ENCODE data around the gene CCDC167.

CCDC167 gene

GRCh38 chr6:37442416-37443215, 57.1 kb downstream of the CCDC167 start:
- H3K4me3 ChIP-seq (replicated peaks; ENCODE audit: insufficient read depth, low read length) = no peak overlapping the region
- TF ChIP-seq REST (IDR thresholded peaks at IDR 0.05; ENCODE audit: insufficient replicate concordance, low read depth) (no peak), GABPA (IDR thresholded peaks at IDR 0.05; ENCODE audit: low read depth) (no peak), POLR2AphosphoS5 (IDR thresholded peaks at IDR 0.05; ENCODE audit: low read depth) (no peak), SPI1 (IDR thresholded peaks at IDR 0.05; ENCODE audit: borderline replicate concordance, low read depth) (no peak), CTCF (IDR thresholded peaks at IDR 0.05; ENCODE audit: insufficient read depth, low read length) (no peak)

GRCh38 chr6:37441651-37442050, 58.0 kb downstream of the CCDC167 start:
- TF ChIP-seq GABPA (IDR thresholded peaks at IDR 0.05; ENCODE audit: low read depth) = no peak
- no peak for TF ChIP-seq REST (IDR thresholded peaks at IDR 0.05; ENCODE audit: insufficient replicate concordance, low read depth)
- no peak for TF ChIP-seq SPI1 (IDR thresholded peaks at IDR 0.05; ENCODE audit: borderline replicate concordance, low read depth)
- TF ChIP-seq CTCF (IDR thresholded peaks at IDR 0.05; ENCODE audit: insufficient read depth, low read length) = no peak
- no peak for TF ChIP-seq POLR2AphosphoS5 (IDR thresholded peaks at IDR 0.05; ENCODE audit: low read depth)
- H3K27me3 ChIP-seq (ENCODE audit: insufficient read depth, poor library complexity, severe bottlenecking) = no peaks in the 10 kb centered on the region
- H3K27ac ChIP-seq (replicated peaks) = no peak overlapping the region
- no peak for DNase-seq (ENCODE audit: low read depth in 1 of 2, low spot score in 1 of 2)
- no peak overlapping the region for H3K4me3 ChIP-seq (replicated peaks; ENCODE audit: insufficient read depth, low read length)

More at GRCh38 chr6:37442416-37443215, 57.1 kb downstream of the CCDC167 start:
- DNase-seq (ENCODE audit: low read depth in 1 of 2, low spot score in 1 of 2) = no peak
- no peak overlapping the region for H3K27ac ChIP-seq (replicated peaks)
- H3K27me3 ChIP-seq (ENCODE audit: insufficient read depth, poor library complexity, severe bottlenecking) = no peaks in the 10 kb centered on the region

- TF ChIP-seq POLR2AphosphoS5 (IDR thresholded peaks at IDR 0.05; ENCODE audit: low read depth) = no peak
- no peak for TF ChIP-seq SPI1 (IDR thresholded peaks at IDR 0.05; ENCODE audit: borderline replicate concordance, low read depth)
- no peak for TF ChIP-seq GABPA (IDR thresholded peaks at IDR 0.05; ENCODE audit: low read depth)
- no peak for TF ChIP-seq REST (IDR thresholded peaks at IDR 0.05; ENCODE audit: insufficient replicate concordance, low read depth)
- no peak for TF ChIP-seq CTCF (IDR thresholded peaks at IDR 0.05; ENCODE audit: insufficient read depth, low read length)
- DNase-seq (ENCODE audit: low read depth in 1 of 2, low spot score in 1 of 2) = no peak
- Histone ChIP-seq H3K27me3 (ENCODE audit: insufficient read depth, poor library complexity, severe bottlenecking) (no peaks in the 10 kb centered on the region), H3K27ac (replicated peaks) (no peak overlapping the region), H3K4me3 (replicated peaks; ENCODE audit: insufficient read depth, low read length) (no peak overlapping the region)
Observed at GRCh38 chr6:37438930-37439329, 60.8 kb downstream of the CCDC167 start.

Measured in HL-60 (cell line).